Upper lobe of left lung (tissue), 6 donors: ENCODE data around the gene ILF3. TPM values are rescaled to one million over a fixed set of nuclear protein-coding genes. Genes with fewer than 3 reads are reported as not detected.

Source experiments
- ATAC-seq, 2 donors: fragments of 200-7000 bp; cut with Tn5 transposase; one replicate each; pipeline ENCODE4 v1.9.1; 2022; ENCODE audit warnings: mild to moderate bottlenecking in 2 of 2, moderate library complexity in 2 of 2; ENCODE audit not compliant: low FRiP score in 2 of 2
- DNase-seq, 2 donors: peaks; one replicate each; pipeline ENCODE4 v3.0.0-alpha.2; 2019 to 2020
- H3K27ac ChIP-seq, 4 donors: fragments of 200-600 bp; sonication (generic); one replicate each; pipeline ENCODE4 v1.5.1; 2016 to 2019
- H3K27me3 ChIP-seq, 4 donors: fragments of 200-600 bp; sonication (generic); one replicate each; pipeline ENCODE4 v1.5.1; 2017 to 2019
- H3K36me3 ChIP-seq, 4 donors: fragments of 200-600 bp; sonication (generic); one replicate each; pipeline ENCODE4 v1.5.1; 2016 to 2019
- H3K4me1 ChIP-seq, 4 donors: fragments of 200-600 bp; sonication (generic); one replicate each; pipeline ENCODE4 v1.5.1; 2018 to 2019
- H3K4me3 ChIP-seq, 4 donors: fragments of 200-600 bp; sonication (generic); one replicate each; pipeline ENCODE4 v1.5.1; 2017 to 2019; ENCODE audit warnings: mild to moderate bottlenecking in 2 of 4, moderate library complexity in 1 of 4
- H3K9me3 ChIP-seq, 4 donors: fragments of 200-600 bp; sonication (generic); one replicate each; pipeline ENCODE4 v1.5.1; 2018 to 2019
- EP300 ChIP-seq, 4 donors: sonication (generic); formaldehyde crosslinking; IDR thresholded peaks; one replicate each; pipeline ENCODE4 v1.5.1; 2017; ENCODE audit warnings: antibody characterized with exemption in 4 of 4, control low read depth in 2 of 4
- POLR2A ChIP-seq, 4 donors: fragments of 450-650 bp; IDR thresholded peaks; one replicate each; pipeline ENCODE4 v1.5.1; 2016 to 2017; ENCODE audit warnings: antibody characterized with exemption in 4 of 4, mild to moderate bottlenecking in 2 of 4
- POLR2AphosphoS5 ChIP-seq, 2 donors: sonication (generic); formaldehyde crosslinking; IDR thresholded peaks; one replicate each; pipeline ENCODE4 v1.5.1; 2017; ENCODE audit warnings: antibody characterized with exemption in 2 of 2
- WGBS, 2 donors: methylation state at CpG; one replicate each; pipeline ENCODE4 v1.1.5; 2017 to 2018; 5-methylcytosine and 5-hydroxymethylcytosine counted together
- total RNA-seq, 6 donors: library from RNA; depleted of rRNA in 4 of 6; stranded (reverse); fragments of >200 nt in 4 of 6; gene quantifications; one replicate each; pipeline versions ENCODE4 v1.1.0 to v1.2.1, GENCODE V29; 2016 to 2021
- TF ChIP-seq, protein P1 (sequence below), 6 experiments: fragments of 450-650 bp in 4 of 6; fragments of 200-600 bp in 2 of 6; sonication (generic) in 2 of 6; IDR thresholded peaks; one replicate each; pipeline ENCODE4 v1.5.1; 2016 to 2019; ENCODE audit warnings: antibody characterized with exemption in 6 of 6
- donor health status: DM: no; HTN: no; CAD: no; lungs with moderate emphysema.
- donor health status: DM: no; HTN: yes; CAD: no; lungs with severe emphysema.

ILF3 gene
- total RNA-seq, 6 donors from 2014 or later: 121 to 193 (median 169) TPM

DNA sequence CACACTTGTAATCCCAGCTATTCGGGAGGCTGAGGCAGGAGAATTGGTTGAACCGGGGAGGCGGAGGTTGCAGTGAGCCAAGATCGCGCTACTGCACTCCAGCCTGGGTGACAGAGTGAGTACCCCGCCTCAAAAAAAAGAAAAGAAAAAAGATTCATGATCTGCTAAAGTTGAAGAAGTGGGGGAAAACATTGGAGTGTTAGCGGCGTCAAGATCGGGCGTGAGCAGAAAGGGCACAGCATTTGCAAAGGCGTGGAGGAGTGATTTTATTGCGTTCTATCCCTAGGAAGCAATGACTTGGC, 62.9 kb downstream of the ILF3 start:
- peaks cover 28 to 39% (median 33%) of the 10 kb centered on the region in 4 donors for H3K4me1 ChIP-seq
- no peak for ATAC-seq
- WGBS, 2 donors: 30 to 31% methylated on average over 12 of the region's 12 CpGs
- no peaks in the 10 kb centered on the region for H3K27me3 ChIP-seq
- H3K36me3 ChIP-seq: peaks cover 0 to 28% (median 9%) of the 10 kb centered on the region in 4 donors
- no peaks in the 10 kb centered on the region for H3K9me3 ChIP-seq
- H3K27ac ChIP-seq: peak overlapping the region in 2 of 4 donors; percentile 23 to 70
- TF ChIP-seq EP300 (IDR thresholded peaks at IDR 0.05): peak in 1 of 4 donors; percentile 11
- TF ChIP-seq, protein P1, sequence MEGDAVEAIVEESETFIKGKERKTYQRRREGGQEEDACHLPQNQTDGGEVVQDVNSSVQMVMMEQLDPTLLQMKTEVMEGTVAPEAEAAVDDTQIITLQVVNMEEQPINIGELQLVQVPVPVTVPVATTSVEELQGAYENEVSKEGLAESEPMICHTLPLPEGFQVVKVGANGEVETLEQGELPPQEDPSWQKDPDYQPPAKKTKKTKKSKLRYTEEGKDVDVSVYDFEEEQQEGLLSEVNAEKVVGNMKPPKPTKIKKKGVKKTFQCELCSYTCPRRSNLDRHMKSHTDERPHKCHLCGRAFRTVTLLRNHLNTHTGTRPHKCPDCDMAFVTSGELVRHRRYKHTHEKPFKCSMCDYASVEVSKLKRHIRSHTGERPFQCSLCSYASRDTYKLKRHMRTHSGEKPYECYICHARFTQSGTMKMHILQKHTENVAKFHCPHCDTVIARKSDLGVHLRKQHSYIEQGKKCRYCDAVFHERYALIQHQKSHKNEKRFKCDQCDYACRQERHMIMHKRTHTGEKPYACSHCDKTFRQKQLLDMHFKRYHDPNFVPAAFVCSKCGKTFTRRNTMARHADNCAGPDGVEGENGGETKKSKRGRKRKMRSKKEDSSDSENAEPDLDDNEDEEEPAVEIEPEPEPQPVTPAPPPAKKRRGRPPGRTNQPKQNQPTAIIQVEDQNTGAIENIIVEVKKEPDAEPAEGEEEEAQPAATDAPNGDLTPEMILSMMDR (IDR thresholded peaks at IDR 0.05): no peak
- no peak for TF ChIP-seq POLR2AphosphoS5 (IDR thresholded peaks at IDR 0.05)
- no peak for TF ChIP-seq POLR2A (IDR thresholded peaks at IDR 0.05)
- H3K4me3 ChIP-seq: peak overlapping the region in 2 of 4 donors; percentile 24 to 30
- DNase-seq: no peak

DNA sequence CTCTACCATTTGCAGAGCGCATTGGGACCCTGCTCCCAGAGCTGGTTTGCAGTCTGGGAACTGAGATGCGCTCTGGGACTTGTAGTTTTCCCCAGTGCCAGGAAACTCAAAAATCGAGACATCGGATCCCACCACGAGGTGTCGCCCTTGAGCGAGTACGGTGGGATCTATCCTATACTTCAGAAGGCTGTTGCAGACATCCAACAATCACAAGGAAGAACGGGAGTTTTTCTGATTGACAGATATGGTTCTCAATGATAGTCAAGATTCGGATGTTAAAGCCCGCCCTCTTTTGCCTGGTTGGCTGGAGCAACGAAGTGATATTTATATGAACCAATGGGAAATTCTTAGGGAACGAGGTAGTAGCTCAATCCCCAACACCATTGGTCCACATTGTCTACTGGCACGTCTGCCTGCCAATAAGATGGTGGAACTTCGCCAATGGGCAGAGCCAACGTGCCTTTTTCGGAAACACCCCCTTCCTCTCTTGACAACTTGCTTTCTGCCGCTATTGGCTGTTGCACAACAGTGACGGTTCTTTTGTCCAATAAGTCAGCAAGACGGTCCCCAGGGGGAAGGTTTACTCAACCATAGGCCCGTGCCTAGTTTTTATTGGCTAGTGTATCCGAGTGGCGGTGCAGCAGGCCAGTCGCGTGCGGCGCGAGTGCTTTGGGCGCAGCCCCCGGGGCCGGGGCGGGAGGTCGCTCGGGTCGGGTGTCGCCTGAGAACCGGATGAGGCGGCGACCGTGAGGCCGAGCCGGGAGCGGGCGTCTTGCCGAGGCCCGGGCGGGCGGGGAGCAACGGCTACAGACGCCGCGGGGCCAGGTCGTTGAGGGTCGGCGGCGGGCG, 63.4 kb downstream of the ILF3 start, which contains the start of gene DNM2:
Gene DNM2, plus strand, starts transcription at position 724 of the 849 bp plus-strand sequence. CDS start 164 bp downstream, outside the sequence.
- Histone ChIP-seq H3K36me3 (peaks cover 0 to 25% (median 8%) of the 10 kb centered on the region in 4 donors), H3K4me1 (peaks cover 31 to 45% (median 37%) of the 10 kb centered on the region in 4 donors), H3K4me3 (peak within 1 kb of the TSS; percentile 78 to 100 (median 92)), H3K27me3 (no peaks in the 10 kb centered on the region), H3K27ac (peak within 1 kb of the TSS; percentile 94 to 98 (median 96)), H3K9me3 (no peaks in the 10 kb centered on the region)
- ATAC-seq (peak; percentile 95 to 97), DNase-seq (peak; percentile 99 to 100)
- 0 to 1% methylated on average over 22 to 35 of the region's 57 CpGs for WGBS, 2 donors
- TF ChIP-seq EP300 (IDR thresholded peaks at IDR 0.05) (no peak), POLR2AphosphoS5 (IDR thresholded peaks at IDR 0.05) (peak; percentile 75 to 84), POLR2A (IDR thresholded peaks at IDR 0.05) (peak in 3 of 4 donors; percentile 79 to 98 (median 82))
- TF ChIP-seq, protein P1 (IDR thresholded peaks at IDR 0.05): peak; percentile 65 to 94 (median 85)

DNA sequence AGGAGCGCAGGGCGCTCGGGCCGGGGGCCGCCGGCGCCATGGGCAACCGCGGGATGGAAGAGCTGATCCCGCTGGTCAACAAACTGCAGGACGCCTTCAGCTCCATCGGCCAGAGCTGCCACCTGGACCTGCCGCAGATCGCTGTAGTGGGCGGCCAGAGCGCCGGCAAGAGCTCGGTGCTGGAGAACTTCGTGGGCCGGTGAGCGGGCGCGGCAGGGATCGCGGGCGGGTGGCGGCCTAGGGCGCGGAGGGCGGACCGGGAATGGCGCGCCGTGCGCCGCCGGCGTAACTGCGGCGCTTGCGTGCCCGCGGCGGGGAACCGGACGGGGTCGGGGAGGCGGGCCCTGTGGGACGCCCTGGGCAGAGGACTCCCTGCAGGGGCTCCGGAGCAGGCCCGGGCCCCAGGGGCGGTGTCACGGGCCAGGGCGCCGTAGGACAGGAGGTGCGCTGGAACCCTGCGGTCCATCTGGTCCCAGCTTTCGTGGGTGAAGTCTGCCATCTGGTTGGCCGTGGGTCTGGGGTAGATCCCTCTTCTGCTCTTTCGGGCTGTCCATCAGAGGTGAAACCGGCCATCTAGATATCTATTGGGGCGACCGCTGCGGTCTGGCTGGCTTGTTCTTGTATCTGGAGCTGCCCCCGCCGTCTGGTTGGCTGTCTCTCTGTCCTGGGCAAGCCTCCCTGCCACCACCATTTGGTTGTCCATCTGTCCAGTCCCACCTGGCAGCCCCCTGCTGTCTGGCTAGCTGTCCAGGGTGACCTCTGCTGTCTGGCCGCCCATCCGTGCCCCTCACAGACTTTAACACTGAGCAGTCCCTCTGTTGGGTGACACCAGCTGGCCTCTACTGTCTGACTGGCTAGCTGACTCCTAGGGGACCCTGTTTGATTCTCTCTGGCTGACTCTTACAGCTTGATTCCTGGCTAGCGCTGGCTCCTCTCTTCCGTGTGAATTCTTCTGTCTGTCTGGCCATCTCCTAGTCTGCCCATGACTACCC, 64.4 kb downstream of the ILF3 start:
- Histone ChIP-seq H3K9me3 (no peaks in the 10 kb centered on the region), H3K4me3 (peak overlapping the region; percentile 78 to 100 (median 92)), H3K4me1 (peaks cover 31 to 54% (median 42%) of the 10 kb centered on the region in 4 donors), H3K27me3 (no peaks in the 10 kb centered on the region), H3K36me3 (peaks cover 0 to 24% (median 2%) of the 10 kb centered on the region in 4 donors), H3K27ac (peak overlapping the region; percentile 94 to 98 (median 96))
- TF ChIP-seq EP300 (IDR thresholded peaks at IDR 0.05) (no peak), POLR2A (IDR thresholded peaks at IDR 0.05) (peak in 1 of 4 donors; percentile 7)
- WGBS, 2 donors: 1 to 3% methylated on average over 8 to 16 of the region's 70 CpGs
- DNase-seq: peak in 1 of 2 donors; percentile 94
- peak in 1 of 2 donors; percentile 59 for ATAC-seq

DNA sequence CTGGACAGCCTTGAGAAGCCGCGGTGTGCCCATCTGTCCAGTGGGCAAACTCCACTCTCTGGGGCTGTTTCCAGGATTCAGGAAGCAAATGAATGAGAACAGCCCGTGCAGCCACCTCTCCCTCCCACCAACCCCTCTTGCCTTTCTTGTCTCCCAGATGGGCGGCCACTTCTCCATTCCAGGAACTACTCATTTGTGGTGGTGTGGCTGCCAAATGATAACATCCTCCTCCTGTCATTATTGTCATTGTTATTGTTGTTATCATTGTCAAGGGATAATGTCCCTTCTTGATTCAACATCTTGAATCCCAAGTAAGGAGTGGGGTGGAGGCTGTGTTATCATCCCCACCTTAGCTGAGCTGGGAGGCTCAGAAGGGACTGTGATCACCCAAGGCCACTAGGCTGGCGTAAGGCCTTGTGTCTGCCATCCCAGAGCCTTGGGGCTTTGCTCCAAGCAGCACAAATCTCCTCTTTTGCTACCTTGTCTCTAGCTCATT, 65.4 kb downstream of the ILF3 start:
- DNase-seq: peak in 1 of 2 donors; percentile 54
- peak overlapping the region; percentile 78 to 100 (median 92) for H3K4me3 ChIP-seq
- H3K9me3 ChIP-seq: no peaks in the 10 kb centered on the region
- WGBS, 2 donors: 37 to 40% methylated on average over 5 of the region's 5 CpGs
- TF ChIP-seq EP300 (IDR thresholded peaks at IDR 0.05): peak in 1 of 4 donors; percentile 35
- TF ChIP-seq, protein P1 (IDR thresholded peaks at IDR 0.05): no peak
- no peak for TF ChIP-seq POLR2A (IDR thresholded peaks at IDR 0.05)
- peak; percentile 20 to 59 for TF ChIP-seq POLR2AphosphoS5 (IDR thresholded peaks at IDR 0.05)
- ATAC-seq: no peak
- H3K27me3 ChIP-seq: no peaks in the 10 kb centered on the region
- peaks cover 34 to 64% (median 49%) of the 10 kb centered on the region in 4 donors for H3K4me1 ChIP-seq
- peaks cover 0 to 29% (median 2%) of the 10 kb centered on the region in 4 donors for H3K36me3 ChIP-seq
- H3K27ac ChIP-seq: peak overlapping the region; percentile 94 to 98 (median 96)
